ENCODE measurements around the gene DAB1.

The DAB1 gene

GRCh38 chr1:57369889-57370288 lies 54.0 kb downstream of the DAB1 start:
- no peak overlapping the region for H2BK120ac ChIP-seq (ENCODE audit: low read depth, low read length)
- no peak overlapping the region for H4K91ac ChIP-seq (ENCODE audit: low read depth, low read length, poor library complexity)
- no peak overlapping the region for H2AK5ac ChIP-seq (ENCODE audit: low read depth, low read length)
- no peak overlapping the region for H3K18ac ChIP-seq (ENCODE audit: low read length)
- no peaks in the 10 kb centered on the region for H3K27me3 ChIP-seq (ENCODE audit: control insufficient read depth in 3 of 3, insufficient read depth in 3 of 3, low read depth in 1 of 3, low read length in 3 of 3)
- no peak for DNase-seq (ENCODE audit: low spot score)
- peaks cover 2 to 9% of the 10 kb centered on the region in 2 donors for H3K9me3 ChIP-seq (replicated peaks in 1 of 2; ENCODE audit: control insufficient read depth in 2 of 2, insufficient read depth in 1 of 2, low read depth in 1 of 2, low read length in 2 of 2)
- no CpG with 5 or more reads among the region's 4 CpGs for WGBS, 2 donors (ENCODE audit: extremely low coverage in 2 of 2, insufficient read length in 2 of 2, insufficient replicate concordance in 1 of 2)
- H3K36me3 ChIP-seq (replicated peaks in 1 of 2; ENCODE audit: control insufficient read depth in 2 of 2, insufficient read depth in 2 of 2, low read length in 2 of 2), result no peaks in the 10 kb centered on the region
- no peak overlapping the region for H2BK15ac ChIP-seq (ENCODE audit: low read length)
- H2AFZ ChIP-seq (ENCODE audit: low read length), result no peak overlapping the region
- H2BK12ac ChIP-seq (ENCODE audit: low read length), result no peak overlapping the region
- H3K4me3 ChIP-seq (ENCODE audit: low read length in 2 of 2), result no peak overlapping the region
- H3K9ac ChIP-seq (ENCODE audit: low read depth, low read length, poor library complexity), result no peak overlapping the region
- H3K79me1 ChIP-seq (ENCODE audit: low read depth, low read length), result peaks cover 3% of the 10 kb centered on the region
- no peak overlapping the region for H4K8ac ChIP-seq (ENCODE audit: low read depth, low read length)
- no peak overlapping the region for H3K4ac ChIP-seq (ENCODE audit: low read length)
- no peak overlapping the region for H2BK5ac ChIP-seq (ENCODE audit: low read length)
- no peak overlapping the region for H3K14ac ChIP-seq (ENCODE audit: low read length)
- peaks cover 0 to under 1% of the 10 kb centered on the region in 2 donors for H3K4me1 ChIP-seq (ENCODE audit: control insufficient read depth in 2 of 2, insufficient read depth in 1 of 2, low read depth in 1 of 2, low read length in 2 of 2)
- H3K23ac ChIP-seq (ENCODE audit: low read depth, low read length, poor library complexity), result no peak overlapping the region
- no peak overlapping the region for H3K27ac ChIP-seq (replicated peaks; ENCODE audit: low read length)
- H3K4me2 ChIP-seq (ENCODE audit: insufficient read depth, low read length, poor library complexity, severe bottlenecking), result no peak overlapping the region

- Histone ChIP-seq H3K9ac (ENCODE audit: low read depth, low read length, poor library complexity) (no peak overlapping the region), H3K18ac (ENCODE audit: low read length) (no peak overlapping the region), H2BK120ac (ENCODE audit: low read depth, low read length) (no peak overlapping the region), H3K79me1 (ENCODE audit: low read depth, low read length) (peaks cover 3% of the 10 kb centered on the region), H3K4me3 (ENCODE audit: low read length in 2 of 2) (peak overlapping the region in 1 of 2 donors; percentile 60), H3K27ac (replicated peaks; ENCODE audit: low read length) (no peak overlapping the region), H3K23ac (ENCODE audit: low read depth, low read length, poor library complexity) (no peak overlapping the region), H4K8ac (ENCODE audit: low read depth, low read length) (no peak overlapping the region), H3K9me3 (replicated peaks in 1 of 2; ENCODE audit: control insufficient read depth in 2 of 2, insufficient read depth in 1 of 2, low read depth in 1 of 2, low read length in 2 of 2) (peaks cover 2 to 9% of the 10 kb centered on the region in 2 donors), H2BK15ac (ENCODE audit: low read length) (no peak overlapping the region), H3K27me3 (ENCODE audit: control insufficient read depth in 3 of 3, insufficient read depth in 3 of 3, low read depth in 1 of 3, low read length in 3 of 3) (no peaks in the 10 kb centered on the region), H4K91ac (ENCODE audit: low read depth, low read length, poor library complexity) (no peak overlapping the region), H2AK5ac (ENCODE audit: low read depth, low read length) (no peak overlapping the region), H3K4me1 (ENCODE audit: control insufficient read depth in 2 of 2, insufficient read depth in 1 of 2, low read depth in 1 of 2, low read length in 2 of 2) (no peaks in the 10 kb centered on the region), H2BK12ac (ENCODE audit: low read length) (no peak overlapping the region), H3K36me3 (replicated peaks in 1 of 2; ENCODE audit: control insufficient read depth in 2 of 2, insufficient read depth in 2 of 2, low read length in 2 of 2) (no peaks in the 10 kb centered on the region), H3K4me2 (ENCODE audit: insufficient read depth, low read length, poor library complexity, severe bottlenecking) (no peak overlapping the region), H3K14ac (ENCODE audit: low read length) (peak overlapping the region; percentile 21), H2AFZ (ENCODE audit: low read length) (no peak overlapping the region), H3K4ac (ENCODE audit: low read length) (no peak overlapping the region), H2BK5ac (ENCODE audit: low read length) (no peak overlapping the region)
- DNase-seq (ENCODE audit: low spot score), result no peak
- WGBS, 2 donors (ENCODE audit: extremely low coverage in 2 of 2, insufficient read length in 2 of 2, insufficient replicate concordance in 1 of 2), result no CpG with 5 or more reads among the region's 2 CpGs
Observed at GRCh38 chr1:57367945-57368344, 55.9 kb downstream of the DAB1 start.

GRCh38 chr1:57363643-57364042 lies 60.2 kb downstream of the DAB1 start:
- Histone ChIP-seq H3K14ac (ENCODE audit: low read length) (no peak overlapping the region), H2BK15ac (ENCODE audit: low read length) (no peak overlapping the region), H2BK5ac (ENCODE audit: low read length) (no peak overlapping the region), H2AK5ac (ENCODE audit: low read depth, low read length) (no peak overlapping the region), H3K9me3 (replicated peaks in 1 of 2; ENCODE audit: control insufficient read depth in 2 of 2, insufficient read depth in 1 of 2, low read depth in 1 of 2, low read length in 2 of 2) (peaks cover 2 to 12% of the 10 kb centered on the region in 2 donors), H3K18ac (ENCODE audit: low read length) (no peak overlapping the region), H3K4ac (ENCODE audit: low read length) (no peak overlapping the region), H4K91ac (ENCODE audit: low read depth, low read length, poor library complexity) (no peak overlapping the region), H2BK12ac (ENCODE audit: low read length) (no peak overlapping the region), H2BK120ac (ENCODE audit: low read depth, low read length) (no peak overlapping the region), H4K8ac (ENCODE audit: low read depth, low read length) (no peak overlapping the region), H3K9ac (ENCODE audit: low read depth, low read length, poor library complexity) (no peak overlapping the region), H3K23ac (ENCODE audit: low read depth, low read length, poor library complexity) (no peak overlapping the region), H3K79me1 (ENCODE audit: low read depth, low read length) (peaks cover 3% of the 10 kb centered on the region), H3K27ac (replicated peaks; ENCODE audit: low read length) (no peak overlapping the region), H2AFZ (ENCODE audit: low read length) (no peak overlapping the region), H3K4me1 (ENCODE audit: control insufficient read depth in 2 of 2, insufficient read depth in 1 of 2, low read depth in 1 of 2, low read length in 2 of 2) (peaks cover 0 to 5% of the 10 kb centered on the region in 2 donors), H3K27me3 (ENCODE audit: control insufficient read depth in 3 of 3, insufficient read depth in 3 of 3, low read depth in 1 of 3, low read length in 3 of 3) (no peaks in the 10 kb centered on the region), H3K4me2 (ENCODE audit: insufficient read depth, low read length, poor library complexity, severe bottlenecking) (no peak overlapping the region), H3K4me3 (ENCODE audit: low read length in 2 of 2) (no peak overlapping the region), H3K36me3 (replicated peaks in 1 of 2; ENCODE audit: control insufficient read depth in 2 of 2, insufficient read depth in 2 of 2, low read length in 2 of 2) (no peaks in the 10 kb centered on the region)
- DNase-seq (ENCODE audit: low spot score), result no peak
- no CpG with 5 or more reads among the region's 1 CpG for WGBS, 2 donors (ENCODE audit: extremely low coverage in 2 of 2, insufficient read length in 2 of 2, insufficient replicate concordance in 1 of 2)

GRCh38 chr1:57363165-57363564 lies 60.7 kb downstream of the DAB1 start:
- Histone ChIP-seq H3K14ac (ENCODE audit: low read length) (no peak overlapping the region), H2BK120ac (ENCODE audit: low read depth, low read length) (no peak overlapping the region), H3K4me3 (ENCODE audit: low read length in 2 of 2) (no peak overlapping the region), H2BK5ac (ENCODE audit: low read length) (no peak overlapping the region), H4K91ac (ENCODE audit: low read depth, low read length, poor library complexity) (no peak overlapping the region), H3K9me3 (replicated peaks in 1 of 2; ENCODE audit: control insufficient read depth in 2 of 2, insufficient read depth in 1 of 2, low read depth in 1 of 2, low read length in 2 of 2) (peaks cover 2 to 13% of the 10 kb centered on the region in 2 donors), H2BK12ac (ENCODE audit: low read length) (no peak overlapping the region), H3K23ac (ENCODE audit: low read depth, low read length, poor library complexity) (no peak overlapping the region), H3K79me1 (ENCODE audit: low read depth, low read length) (peaks cover 3% of the 10 kb centered on the region), H4K8ac (ENCODE audit: low read depth, low read length) (no peak overlapping the region), H3K18ac (ENCODE audit: low read length) (no peak overlapping the region), H2AK5ac (ENCODE audit: low read depth, low read length) (no peak overlapping the region), H3K4me1 (ENCODE audit: control insufficient read depth in 2 of 2, insufficient read depth in 1 of 2, low read depth in 1 of 2, low read length in 2 of 2) (peaks cover 0 to 5% of the 10 kb centered on the region in 2 donors), H3K9ac (ENCODE audit: low read depth, low read length, poor library complexity) (no peak overlapping the region), H2AFZ (ENCODE audit: low read length) (no peak overlapping the region), H3K27ac (replicated peaks; ENCODE audit: low read length) (no peak overlapping the region), H2BK15ac (ENCODE audit: low read length) (no peak overlapping the region), H3K27me3 (ENCODE audit: control insufficient read depth in 3 of 3, insufficient read depth in 3 of 3, low read depth in 1 of 3, low read length in 3 of 3) (no peaks in the 10 kb centered on the region), H3K4me2 (ENCODE audit: insufficient read depth, low read length, poor library complexity, severe bottlenecking) (no peak overlapping the region), H3K4ac (ENCODE audit: low read length) (no peak overlapping the region), H3K36me3 (replicated peaks in 1 of 2; ENCODE audit: control insufficient read depth in 2 of 2, insufficient read depth in 2 of 2, low read length in 2 of 2) (no peaks in the 10 kb centered on the region)
- DNase-seq (ENCODE audit: low spot score), result no peak
- WGBS, 2 donors (ENCODE audit: extremely low coverage in 2 of 2, insufficient read length in 2 of 2, insufficient replicate concordance in 1 of 2), result no CpG with 5 or more reads among the region's 6 CpGs

Data from neuronal stem cell (in vitro differentiated cells).